Activated T-cell treated with anti-CD3 and anti-CD28 coated beads for 24 hours (primary cell): Measurements from ENCODE around the gene THSD7B.
"Not testable (repeated sequence)": the region's sequence is repeated elsewhere in the genome, so short reads cannot be mapped to it uniquely, and the experiment has no call there.

Source experiments
- DNase-seq: peaks from one replicate; pipeline ENCODE4 v3.0.0-alpha.2; 2020; ENCODE audit warnings: low read depth

The THSD7B gene

DNA sequence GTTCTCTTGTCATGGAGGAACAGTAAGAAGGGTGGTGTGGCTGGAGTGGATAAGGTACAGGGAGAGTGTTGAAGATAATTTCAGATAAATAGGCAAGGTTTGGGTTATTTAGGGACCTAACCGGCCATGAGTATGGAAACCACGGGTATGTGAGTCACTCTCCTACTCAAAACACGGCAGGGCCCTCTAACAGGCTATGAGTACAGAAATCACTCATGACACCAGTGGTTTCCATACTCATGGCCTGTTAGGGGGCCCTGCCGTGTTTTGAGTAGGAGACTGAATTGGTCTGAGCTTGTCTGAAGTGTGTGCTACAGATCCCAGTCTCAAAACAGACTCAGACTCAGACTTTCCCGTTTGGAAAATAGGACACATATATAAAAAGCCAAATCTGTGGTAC, 770.6 kb downstream of the THSD7B start:
- DNase-seq: no peak

DNA sequence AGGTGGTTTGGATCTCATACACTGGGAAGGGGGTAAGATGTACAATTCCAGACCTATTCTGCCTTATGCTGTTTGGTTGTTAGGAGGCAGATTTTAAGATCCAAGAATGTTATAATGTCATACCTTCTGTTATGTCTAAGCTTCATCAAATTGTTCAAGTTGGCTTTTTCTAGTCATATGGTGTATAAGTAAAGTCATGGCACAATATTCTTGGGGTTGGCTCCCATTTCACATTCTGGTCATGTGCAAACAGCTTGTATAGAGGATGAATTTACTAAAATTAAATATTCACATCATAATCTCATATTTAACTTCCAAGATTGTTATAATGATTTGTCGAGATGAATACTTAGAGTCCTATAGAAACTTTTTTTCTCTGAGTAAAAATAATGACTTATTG, 774.0 kb downstream of the THSD7B start:
- no peak for DNase-seq

DNA sequence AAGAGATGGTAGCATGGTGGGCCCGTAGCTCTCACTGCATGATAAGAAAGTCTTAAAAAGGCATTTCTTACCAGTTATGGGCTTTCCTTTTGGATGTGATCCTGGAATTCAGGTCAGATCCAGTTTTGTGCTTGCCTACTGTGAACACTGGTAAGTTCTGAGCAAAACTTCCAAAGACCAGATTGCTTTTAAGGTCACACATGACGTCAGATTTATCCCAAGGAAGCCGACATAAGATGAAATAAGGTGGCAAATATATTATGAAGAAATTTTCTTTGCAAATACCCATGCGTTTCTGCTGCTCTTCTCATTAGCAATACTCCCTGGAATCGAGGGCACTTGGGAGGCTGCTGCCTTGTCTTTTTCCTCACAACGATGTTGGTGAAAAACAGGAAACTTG, 782.5 kb downstream of the THSD7B start:
- DNase-seq: no peak

DNA sequence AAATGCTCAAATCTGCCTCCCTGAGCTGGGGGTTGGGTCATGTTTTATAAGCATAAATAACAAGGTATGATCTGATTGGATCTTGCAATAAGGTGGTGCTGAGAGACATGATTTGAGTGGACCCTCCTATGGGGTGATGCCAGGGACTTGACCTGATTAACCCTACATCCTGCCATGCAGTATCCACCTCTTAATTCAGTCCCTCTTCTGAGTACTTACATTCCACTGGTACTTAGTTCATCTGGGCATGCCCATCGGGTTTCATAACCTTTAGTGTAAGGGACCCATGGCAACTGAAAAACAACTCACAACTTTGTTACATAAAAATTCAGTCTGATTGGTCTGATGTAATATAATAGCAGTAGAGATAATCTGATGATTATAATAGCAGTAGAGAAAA, 801.0 kb downstream of the THSD7B start:
- DNase-seq: no peak

DNA sequence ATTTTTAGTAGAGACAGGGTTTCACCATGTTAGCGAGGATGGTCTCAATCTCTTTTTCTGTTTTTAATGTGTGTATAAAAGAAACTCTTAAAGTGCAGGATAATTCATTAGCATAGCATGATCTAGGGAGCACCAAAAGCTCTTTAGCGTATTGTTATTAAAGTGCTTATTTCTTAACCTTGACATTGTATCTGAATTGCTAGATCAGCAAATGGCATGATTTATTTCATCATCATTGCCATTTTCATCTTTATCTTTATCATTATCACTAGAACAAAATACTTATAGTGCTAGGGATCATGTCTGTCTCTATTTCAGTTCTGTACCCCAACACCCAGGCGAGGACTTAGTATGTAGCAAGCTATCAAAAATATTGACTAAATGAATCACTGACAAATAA, 805.1 kb downstream of the THSD7B start:
- DNase-seq: no peak

DNA sequence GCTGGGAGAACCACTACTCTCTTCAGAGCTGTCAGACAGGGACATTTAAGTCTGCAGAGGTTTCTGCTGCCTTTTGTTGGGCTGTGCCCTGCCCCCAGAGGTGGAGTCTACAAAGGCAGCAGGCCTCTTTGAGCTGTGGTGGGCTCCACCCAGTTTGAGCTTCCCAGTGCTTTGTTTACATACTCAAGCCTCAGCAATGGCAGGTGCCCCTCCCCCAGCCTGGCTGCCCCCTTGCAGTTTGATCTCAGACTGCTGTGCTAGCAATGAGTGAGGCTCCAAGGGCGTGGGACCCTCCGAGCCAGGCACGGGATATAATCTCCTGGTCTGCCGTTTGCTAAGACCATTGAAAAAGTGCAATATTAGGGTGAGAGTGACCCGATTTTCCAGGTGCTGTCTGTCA, 822.5 kb downstream of the THSD7B start:
- DNase-seq: not testable (repeated sequence)

DNA sequence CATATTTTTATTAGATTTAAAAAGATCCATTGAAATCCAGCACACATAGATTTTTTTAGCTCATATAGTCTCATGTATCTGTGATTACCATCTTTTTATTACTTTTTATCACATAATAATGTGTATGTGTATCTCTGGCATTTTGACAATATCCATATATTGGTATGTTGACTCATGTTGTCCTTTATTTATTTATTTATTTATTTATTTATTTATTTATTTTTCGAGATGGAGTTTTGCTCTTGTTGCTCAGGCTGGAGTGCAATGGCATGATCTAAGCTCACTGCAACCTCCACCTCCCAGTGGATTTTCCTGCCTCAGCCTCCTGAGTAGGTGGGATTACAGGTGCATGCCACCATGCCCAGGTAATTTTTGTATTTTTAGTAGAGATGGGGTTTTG, 823.2 kb downstream of the THSD7B start:
- not testable (repeated sequence) for DNase-seq

DNA sequence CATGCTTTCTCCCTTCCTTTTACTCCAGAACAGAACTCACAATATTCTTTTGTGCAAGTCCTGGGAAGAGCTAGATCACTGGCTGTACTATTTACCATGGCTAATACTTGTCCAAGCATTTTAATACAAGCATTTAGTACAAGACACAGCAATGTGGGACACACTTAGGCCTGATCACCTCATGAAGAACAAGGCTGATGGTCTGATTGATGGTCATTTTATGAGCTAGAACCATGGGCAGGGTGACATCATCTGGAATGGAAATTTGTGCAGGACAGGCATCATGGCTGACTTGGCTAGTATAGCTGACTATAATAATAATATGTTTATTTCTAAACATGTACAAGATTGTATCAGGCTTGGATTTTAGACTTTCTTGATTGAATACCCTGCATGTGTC, 824.8 kb downstream of the THSD7B start:
- no peak for DNase-seq

DNA sequence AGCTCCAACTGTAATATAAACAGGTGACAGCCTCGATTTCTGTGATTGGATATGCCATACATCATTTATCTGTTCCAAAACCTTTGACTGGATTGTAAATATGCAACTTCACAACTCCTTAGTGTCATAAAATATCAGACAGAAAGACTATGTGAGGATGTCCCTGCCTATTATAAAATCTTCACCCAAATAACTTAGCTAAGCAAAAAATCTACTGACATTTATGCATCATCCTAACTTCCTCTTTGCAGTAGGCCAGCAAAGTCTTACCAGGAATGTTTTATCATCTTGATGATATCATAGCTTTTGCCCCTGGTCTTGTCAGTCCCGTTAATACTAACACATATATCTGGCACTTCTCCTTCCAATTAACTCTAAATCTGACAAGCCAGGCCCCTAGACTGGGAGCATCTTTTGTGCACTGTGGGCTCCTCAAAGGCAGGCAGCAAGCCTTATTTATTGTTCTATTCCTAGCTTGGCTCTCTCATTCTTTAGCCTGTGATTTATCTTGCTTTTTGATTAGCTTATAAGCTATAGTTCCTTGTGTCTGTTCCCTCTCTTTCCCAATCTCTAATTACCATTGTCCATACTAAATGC, 842.5 kb downstream of the THSD7B start:
- DNase-seq: no peak

DNA sequence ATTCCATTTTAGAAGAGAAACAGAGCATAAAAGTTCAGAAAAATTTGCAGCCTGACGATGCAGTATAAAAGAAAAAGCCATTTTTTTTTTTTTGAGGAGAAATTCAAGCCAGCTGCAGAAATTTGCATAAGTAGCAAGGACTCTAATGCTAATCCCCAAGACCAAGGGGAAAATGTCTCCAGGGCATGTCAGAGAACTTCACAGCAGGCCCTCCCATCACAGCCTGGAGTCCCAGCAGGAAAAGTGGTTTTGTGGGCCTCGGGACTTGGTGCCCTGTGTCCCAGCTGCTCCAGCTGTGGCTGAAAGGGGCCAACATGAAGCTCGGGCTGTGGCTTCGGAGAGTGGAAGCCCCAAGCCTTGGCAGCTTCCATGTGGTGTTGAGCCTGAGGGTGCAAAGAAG, 873.6 kb downstream of the THSD7B start:
- no peak for DNase-seq

DNA sequence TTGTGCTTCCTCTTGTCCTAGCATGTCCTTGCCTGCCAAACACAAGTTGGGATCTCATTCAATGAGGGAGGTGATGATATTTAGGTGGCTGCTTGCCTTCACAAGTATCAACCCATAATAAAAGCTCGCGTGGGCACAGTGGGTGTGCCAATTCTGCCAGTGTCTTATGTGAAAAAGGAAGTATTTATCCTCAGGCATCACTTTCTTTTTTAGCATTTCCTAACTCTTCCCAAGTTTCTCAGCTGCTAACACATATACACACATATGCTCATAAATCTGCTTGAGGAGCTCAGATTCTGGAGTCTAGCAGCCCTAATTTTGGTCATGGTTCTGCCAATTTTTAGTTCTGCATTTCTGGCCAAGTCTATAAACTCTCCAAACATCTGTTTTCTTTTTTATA, 879.4 kb downstream of the THSD7B start:
- no peak for DNase-seq

DNA sequence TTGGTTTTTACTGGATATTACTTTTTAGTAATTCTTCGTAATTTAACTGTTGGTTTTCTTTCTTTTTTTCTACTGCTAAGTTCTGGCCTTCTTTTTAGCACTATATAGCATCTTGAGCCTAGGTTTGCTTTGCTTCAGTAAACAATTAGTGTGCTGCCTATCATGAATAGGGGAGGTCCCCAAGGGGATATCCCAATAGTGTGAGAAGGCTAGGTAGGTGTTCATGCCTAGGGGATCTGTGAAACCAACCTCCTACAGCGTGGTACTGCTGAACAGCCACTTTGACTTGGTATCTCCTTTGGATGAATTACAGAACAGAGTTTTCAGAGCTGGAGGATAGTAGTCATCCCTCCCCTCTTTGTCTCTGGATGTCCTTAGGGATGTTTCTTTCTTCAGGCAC, 888.7 kb downstream of the THSD7B start:
- no peak for DNase-seq

DNA sequence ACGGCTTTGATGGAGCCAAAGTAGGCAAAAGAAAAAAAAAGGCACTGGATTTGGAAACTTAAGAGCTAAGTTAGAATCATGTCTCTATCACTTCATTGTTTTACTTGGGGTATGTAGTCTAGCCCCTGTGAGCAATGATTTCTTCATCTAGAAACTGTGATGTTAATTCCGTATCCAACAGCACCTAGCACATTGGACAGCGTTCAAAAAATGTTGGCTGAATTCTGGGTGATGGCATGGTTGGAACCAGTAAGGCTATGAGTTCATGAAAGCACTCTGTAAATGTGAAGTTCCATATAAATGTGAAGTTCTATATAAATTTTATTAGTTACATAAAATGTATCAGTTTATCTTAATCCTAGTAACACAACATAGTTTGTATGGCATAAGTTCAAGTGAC, 890.5 kb downstream of the THSD7B start:
- DNase-seq: no peak

DNA sequence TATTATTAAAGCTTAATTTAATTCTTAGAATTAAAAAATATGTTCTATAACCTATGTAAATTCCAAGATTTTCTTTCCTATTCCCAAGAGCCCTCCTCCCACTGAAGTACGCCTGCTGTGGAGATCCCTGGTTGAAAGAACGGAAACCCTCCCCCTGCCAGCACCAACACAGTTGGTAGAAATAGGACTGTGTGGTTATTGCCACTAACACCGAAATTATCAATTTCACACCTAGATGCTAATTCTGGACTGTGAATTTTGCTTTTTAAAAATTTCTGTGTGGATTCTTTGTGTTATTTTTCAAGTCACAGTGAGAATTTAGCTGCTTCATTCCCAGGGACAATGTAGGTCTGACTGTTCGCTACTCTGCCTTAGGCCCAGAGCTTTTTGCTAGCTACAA, 893.1 kb downstream of the THSD7B start:
- no peak for DNase-seq

DNA sequence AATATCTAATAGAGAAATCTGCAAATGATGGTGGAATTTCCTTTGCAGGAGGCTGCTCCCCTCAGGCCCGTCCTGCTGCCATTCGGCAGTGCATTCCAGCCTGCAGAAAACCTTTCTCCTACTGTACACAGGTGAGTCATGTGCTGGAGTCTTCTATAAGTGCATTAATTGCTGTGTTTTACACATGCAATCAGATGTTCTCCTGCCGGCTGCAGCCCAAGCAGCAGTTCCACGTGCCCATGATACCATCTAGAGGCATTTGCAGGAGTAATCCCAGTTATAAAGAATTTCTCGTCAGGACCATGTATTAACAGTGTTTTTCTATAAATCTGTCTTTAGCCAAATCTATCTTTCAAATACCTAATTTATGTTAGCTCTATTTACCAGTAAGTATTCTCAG, 894.3 kb downstream of the THSD7B start:
- no peak for DNase-seq

DNA sequence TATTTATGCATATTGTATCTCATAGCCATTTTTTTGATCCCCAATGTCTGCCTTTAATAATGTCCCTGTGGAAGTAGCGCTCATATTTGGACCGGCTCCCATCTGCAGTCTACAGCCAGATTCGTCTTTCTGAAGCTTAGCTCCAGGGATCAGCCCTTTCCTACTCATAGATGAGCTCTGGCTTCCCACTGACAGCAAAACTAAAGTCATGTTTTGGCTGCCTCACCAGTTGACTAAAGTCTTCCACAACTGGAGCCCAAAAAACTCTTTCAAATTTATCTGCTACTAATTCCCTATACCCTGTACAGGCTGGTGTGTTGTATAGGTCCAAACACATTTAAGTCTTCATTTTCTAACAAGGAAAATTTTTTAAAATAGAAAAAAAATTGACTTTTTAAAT, 904.8 kb downstream of the THSD7B start:
- no peak for DNase-seq

DNA sequence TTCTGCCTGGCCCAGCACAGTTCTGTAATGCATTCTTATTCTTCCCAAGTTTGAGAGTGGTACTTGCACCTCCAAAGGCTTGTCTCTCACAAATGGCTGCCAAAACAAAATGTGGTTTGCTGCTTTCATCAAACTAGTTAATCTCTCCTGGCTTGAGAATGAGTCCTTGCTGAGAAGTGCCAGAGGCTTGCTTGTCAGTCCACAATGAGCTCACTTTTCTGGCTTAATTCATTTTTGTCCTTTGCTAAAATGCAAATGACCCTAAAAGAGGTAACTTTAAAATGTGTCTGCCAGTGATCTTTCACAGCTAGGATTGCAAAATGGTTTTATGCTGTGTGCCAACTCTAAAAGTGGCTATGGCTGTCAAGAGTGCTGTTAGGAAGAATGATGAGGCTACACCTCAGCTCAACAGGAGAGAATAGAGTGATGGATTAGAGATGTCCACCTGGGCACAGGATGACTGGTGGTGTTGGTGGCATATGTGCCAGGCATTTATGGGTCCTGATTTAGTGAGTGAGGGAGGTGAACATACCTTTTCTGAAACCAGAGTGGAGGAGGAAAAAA, 907.7 kb downstream of the THSD7B start:
- DNase-seq: no peak

DNA sequence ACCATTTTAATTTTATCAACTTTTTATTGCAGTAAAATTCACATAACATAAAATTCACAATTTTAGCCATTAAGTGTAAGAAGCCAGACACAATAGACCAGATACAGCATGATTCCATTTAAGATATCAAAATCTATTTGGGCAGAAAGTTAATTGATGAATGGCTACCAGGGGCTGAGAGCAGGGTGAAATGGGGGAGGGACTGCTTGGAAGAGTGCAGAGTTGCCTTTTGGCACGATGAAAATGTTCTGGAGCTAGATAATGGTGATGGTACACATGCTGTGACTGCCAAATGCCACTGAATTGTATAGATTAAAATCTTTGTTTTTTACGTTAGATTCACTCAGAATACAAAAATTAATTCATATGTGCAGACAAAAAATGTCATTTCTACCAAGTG, 909.6 kb downstream of the THSD7B start:
- DNase-seq: no peak

DNA sequence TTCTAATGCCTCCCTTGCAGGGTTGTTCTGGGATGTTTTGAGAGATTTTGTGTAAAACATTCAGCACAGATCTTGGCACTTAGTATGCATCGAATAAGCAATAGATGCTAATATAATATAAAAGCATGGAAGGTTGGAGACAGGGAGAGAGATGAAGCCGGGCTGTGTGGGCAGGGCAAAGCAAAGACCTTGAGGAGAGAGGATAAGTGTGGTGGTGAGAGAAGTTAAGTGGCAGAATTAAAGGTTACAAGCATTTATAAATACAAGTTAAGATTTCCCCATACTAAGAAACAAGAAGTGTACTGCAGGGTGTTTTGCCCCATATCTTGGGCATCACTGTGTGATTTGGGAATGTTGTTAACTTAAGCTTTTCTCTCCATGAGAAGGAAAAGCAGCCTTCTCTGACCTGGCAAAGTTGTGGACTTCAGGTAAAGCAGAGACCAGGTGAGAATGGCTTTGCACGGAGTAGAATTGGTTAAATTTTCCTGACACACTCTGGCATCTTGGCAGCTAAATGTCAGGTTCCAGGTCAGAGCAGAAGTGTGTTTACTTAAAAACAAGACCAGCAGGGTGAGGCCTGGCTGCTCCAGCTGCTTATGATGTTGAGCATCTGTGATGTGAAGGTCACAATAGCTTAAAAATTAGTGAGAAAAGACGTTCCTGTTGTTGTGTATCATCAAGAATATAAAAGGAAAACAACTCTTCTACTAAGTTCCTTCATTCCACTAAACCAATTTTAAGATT, 910.4 kb downstream of the THSD7B start:
- no peak for DNase-seq

DNA sequence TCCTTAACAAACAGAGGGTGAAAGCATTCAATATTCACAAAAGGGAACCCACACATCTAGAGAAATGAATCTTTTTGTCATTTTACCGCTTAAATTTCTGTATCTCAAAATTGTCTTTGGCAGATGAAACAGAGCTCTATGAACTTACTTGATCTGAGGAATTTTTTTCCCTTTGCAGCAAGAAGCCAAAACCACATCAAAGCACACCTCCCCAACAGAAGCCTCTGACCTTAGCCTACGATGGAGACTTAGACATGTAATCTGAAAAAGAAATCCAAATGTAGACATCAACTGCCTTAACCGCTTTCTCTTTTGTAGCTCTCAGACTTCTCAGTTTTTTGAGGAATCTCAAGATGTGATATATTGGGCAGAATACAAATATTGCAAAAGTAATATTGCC, 911.0 kb downstream of the THSD7B start:
- DNase-seq: no peak

DNA sequence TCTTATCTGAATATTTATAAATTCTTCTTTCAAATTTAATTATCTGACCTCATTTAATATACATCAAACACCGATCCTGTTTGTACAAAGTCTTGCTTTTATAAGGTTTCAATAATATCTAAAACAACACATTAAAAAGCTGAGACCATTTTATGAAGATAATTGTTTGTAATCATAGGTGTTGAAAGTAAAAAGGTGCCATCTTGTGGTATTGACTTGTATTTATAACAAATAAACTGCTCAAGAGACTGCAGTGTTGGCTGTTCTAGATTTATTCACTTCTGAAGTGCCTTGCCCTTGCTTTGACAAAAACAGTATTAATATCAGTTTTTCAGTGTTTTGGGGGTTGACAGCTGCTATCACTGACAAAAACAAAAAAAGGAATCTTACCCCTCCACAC, 912.1 kb downstream of the THSD7B start:
- no peak for DNase-seq

DNA sequence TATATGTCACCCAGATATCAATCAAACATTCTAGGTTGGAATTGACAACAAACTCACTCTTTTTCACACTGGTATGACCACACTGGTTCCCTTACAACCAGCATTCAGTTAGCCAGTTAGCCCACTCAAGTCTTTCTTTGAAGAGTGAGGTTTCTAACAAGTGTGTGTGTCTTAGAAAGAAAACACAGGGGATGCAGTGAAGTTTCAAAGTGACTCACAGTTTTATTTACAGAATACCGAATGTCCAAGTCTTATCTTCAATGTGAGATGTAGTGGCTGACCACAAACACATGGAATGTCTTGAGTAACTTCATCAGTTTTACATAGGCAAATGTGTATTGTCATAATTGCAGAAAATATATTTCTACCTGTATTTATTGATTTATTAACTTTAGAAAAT, 924.2 kb downstream of the THSD7B start:
- DNase-seq: no peak

DNA sequence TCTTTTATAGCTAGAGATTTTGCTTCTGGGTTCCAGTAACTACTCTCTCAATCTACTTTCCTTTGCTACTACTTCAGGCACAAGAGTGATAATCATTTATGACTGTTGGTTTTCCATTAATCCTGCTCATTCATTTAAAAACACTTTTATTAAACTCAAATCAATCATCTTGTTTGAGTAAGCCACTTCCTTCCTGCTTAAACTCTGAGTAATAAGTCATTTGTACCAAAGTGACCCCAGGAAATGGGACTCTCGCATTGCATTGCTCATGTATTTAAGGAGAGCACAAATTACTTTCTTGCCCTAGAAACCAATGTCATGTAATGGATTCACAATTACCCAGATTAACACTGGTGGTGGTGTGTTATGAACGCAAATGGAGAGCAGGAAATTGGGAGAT, 928.2 kb downstream of the THSD7B start:
- no peak for DNase-seq

DNA sequence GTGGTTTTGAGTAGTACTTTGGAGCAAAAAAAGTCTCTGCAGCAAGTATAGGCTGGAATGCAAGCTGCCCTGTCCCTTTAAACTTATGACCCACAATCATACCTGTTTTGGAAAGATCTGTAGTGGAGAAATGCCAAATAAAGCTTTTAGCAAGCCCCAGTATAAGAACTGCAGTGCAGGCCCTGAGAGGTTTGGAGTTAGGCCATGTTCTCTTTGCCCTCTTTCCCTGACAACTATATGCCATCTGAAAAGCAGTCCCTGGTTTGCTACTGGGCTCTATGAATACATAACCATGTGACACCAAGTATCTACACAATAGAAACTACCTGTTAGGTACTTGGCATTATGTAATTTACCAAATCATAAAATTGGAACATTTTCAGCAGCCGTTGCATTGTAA, 931.6 kb downstream of the THSD7B start:
- no peak for DNase-seq
